ENCODE measurements around the gene AGPAT4.

- TF ChIP-seq CTCF (conservative IDR thresholded peaks at IDR 0.05; ENCODE audit: low read length) = no peak
- no peak for TF ChIP-seq EZH2phosphoT487 (IDR thresholded peaks at IDR 0.05; ENCODE audit: borderline replicate concordance, low read depth, low read length)
Observed at GRCh38 chr6:161261325-161261724, 12.5 kb downstream of the AGPAT4 start.
